GM19023 (cell line): ENCODE measurements around the gene YOD1.

Experiments used
- ATAC-seq: cut with Tn5 transposase; IDR thresholded peaks from one replicate; pipeline ENCODE4 v1.9.1; 2021; ENCODE audit warnings: mild to moderate bottlenecking, moderate library complexity; ENCODE audit not compliant: unreplicated experiment

The YOD1 gene

DNA sequence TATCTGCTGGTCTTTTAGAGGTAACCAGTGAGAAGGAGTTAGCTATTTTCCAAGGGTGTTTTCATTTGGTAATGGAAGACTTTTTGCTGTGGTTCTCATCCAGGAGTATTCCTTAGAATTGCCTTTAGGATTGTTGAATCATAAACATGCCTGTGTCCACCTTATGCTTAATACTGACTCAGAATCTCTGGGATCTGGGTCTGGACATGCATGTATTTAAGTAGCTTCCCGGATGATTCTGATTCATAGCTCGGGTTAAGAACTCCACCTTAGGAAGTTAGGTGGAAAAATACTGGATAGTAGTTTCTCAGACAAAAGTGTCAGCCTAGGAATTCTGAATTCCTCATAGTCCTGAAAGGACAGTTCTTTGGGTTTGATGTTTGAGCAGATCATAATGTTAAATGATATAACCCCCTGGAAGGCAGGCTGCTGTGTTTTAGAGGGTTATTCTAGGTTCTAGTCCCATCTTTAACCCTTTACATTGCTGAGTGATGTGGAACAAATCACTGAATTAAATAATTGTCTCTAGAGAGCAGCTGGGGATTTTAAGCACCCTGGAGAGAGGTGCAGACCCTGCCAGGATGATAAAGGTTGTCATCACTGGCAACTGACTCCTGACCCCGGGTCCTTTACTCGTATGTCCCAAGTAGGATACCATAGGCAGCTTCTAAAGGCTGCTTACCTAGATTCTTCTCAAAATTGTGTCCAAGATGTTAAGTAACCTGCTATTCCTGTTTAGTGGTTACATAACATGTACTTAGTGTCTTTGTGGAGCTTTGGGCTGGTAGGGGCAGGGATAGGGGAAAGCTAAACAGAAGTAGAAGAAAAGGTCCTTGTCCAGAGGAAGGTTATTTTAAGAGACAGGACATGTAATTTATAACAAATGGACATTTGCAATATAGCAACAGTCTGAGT lies 23.2 kb upstream of the YOD1 start:
- no peak for ATAC-seq

DNA sequence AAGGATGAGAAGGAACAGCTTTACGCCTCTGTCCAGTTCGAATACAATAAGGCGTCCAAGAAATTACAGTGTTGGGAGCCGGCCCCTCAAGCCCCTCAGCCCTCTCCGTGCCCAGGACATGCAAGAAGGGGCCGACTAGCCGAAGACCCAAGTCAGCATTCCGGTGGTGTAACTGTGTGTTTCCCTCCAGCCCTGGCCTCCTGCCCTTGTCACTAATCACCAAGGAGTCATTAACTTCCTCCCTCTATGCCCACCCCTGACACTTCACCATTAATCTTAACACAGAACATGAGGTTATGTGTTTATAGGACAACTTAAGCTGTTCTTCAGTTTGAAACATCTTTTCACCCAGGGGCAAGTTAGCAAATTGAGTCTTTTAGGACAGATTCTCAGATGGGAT lies 21.2 kb upstream of the YOD1 start:
- ATAC-seq, result no peak

DNA sequence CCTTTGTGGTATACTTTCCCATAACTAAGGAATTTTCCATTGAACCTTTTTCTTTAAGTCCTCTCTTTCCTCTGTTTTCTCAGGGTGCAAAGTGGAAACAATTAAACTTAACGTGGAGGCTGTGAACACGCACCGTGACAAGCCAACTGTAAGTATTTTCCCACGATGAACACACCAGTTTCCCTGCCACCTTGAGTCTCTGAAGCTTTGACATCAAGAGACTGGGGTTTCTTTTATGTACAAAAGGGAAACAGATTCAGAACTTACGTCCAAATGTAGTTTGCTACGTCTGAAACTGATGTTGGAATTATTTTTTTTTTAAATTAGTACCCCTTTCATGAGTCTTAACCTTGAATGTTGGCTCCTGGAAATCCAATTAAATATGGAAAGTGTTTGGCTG lies 20.4 kb upstream of the YOD1 start:
- no peak for ATAC-seq

DNA sequence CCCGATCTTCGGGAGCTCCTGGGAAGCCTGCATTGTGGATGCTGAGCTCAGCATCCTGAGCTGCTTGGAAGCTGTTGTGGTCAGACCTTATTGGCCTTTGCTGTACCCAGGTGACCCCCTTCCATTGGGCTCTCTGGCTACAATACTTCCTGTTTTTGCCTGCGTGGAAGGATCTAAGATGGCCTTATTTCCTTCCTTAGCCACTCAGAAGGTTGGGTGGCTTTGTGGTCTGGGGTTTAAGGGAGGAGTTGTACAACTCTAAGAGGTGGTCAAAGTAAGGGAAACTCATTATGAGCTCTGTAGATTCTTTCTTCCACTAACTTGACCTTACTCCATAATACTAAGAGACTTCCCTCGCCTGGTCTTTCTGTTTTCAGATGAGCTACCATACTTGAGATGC lies 19.8 kb upstream of the YOD1 start:
- ATAC-seq, result no peak

DNA sequence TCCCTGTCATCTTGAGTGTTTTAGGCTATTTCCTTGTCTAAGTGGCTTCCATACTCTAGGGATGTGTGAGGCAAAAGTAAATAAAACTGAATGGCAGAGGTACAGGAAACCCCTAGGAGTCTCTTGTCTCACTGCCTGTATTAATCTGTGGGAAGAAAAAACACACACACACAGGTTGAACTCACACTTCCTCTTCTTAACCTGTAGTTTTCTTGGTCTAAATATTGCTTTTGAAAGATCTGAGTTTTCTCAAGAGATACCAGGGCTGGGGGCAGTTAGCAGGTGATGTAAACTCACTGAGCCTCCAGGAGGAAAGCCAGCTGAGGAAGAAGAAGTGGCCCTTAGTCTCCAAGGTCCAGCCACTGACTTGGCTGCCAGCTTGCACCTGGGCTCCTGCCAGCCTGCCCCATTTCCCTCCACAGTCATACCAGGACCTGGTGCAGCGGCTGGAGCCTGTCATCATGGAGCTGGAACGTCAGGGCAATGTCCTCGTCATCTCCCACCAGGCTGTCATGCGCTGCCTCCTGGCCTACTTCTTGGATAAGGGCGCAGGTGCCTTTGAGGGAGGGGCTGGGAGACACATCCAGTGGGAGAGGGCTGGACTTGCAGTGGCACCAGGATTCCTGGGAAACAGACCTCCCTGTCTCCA lies 19.0 kb upstream of the YOD1 start:
- no peak for ATAC-seq

DNA sequence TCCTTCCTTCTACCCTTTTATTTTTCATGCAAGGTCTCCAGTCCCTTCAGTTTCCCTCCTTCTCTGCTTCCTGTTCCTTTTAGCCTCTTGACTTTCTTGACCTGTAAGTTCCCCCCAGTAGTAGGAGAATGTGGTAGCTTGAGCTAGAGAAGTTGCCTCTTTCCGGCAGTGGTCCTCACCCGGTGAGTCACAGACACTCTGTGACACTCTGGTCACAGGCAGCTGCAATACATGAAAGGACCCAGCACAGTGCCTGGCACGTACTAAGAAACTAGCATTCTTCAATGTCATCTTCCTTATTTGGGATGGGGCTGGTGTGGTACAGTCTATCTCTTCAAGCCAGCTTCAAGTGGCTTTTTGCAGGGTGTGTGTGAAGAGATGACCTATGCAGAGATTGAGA lies 18.1 kb upstream of the YOD1 start:
- no peak for ATAC-seq

DNA sequence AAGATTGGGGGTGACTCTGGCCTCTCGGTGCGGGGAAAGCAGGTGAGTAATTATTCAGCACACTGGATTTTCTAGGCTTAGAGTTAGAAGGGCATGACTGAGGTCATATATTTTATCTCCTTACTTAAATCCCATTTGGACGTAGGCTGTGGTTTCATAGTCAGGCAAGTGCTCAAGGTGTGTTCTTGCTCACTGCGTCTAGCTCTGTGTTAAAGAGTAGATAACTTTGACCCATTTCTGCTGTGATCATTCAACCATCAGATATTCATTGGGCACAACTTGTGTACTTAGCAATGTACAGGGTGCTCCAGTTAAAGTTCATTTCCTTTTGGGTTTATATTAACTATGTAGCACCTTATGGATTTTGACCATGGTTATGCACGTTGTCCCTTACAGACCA lies 16.7 kb upstream of the YOD1 start:
- ATAC-seq, result no peak

DNA sequence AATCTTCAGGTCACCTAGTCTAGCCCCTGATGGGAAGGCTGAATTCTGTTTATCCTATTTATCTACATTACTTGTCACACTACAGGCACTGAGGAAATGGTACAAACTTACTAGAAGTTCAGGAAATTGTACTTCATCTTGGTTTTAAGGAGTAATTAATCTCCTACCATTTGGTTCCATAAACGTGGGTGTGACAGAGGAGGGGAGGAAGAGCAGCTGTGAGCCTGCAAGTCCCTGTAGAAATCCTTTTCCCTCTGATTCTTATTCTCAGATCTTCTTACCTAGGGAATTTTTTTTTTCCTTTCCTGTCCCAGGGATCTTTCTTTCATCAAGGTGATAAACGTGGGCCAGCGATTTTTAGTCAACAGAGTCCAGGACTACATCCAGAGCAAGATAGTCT lies 16.2 kb upstream of the YOD1 start:
- no peak for ATAC-seq

DNA sequence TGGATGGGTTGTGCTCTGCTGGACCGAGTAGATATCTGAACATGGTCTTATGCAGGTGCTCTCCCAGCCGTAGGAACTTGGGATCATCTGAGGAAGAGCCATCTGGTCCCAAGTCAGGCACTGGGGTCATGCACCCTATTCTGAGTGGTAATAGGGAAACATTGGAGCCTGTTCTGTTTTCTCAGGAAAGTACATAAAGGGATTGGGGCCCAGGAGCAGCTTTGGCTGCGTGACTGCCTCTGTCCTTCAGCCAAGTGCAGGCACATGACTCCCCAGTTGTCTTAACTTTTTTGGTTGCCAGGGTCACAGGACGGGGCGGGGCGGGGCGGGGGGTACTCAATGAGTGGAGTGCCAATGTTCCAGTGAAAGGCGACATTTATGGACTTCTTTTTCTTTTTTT lies 13.6 kb upstream of the YOD1 start:
- no peak for ATAC-seq

DNA sequence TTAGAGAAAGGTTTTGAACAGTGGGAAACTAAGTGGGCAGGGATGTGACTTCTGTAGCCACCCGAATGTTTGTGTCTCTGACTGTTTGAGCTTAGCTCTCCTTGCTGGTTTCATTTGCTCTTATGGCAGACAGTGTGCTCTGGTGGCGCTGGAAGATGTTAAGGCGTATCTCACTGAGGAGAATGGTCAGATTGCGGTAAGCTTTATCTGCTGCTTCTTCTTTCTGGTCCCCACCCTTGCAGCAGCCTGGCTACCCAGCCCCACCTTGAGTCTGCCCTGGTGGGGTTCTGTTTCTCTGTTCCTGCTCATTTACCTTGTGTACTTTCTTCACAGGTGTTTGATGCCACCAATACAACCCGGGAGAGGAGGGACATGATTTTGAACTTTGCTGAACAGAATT lies 12.0 kb upstream of the YOD1 start:
- no peak for ATAC-seq

DNA sequence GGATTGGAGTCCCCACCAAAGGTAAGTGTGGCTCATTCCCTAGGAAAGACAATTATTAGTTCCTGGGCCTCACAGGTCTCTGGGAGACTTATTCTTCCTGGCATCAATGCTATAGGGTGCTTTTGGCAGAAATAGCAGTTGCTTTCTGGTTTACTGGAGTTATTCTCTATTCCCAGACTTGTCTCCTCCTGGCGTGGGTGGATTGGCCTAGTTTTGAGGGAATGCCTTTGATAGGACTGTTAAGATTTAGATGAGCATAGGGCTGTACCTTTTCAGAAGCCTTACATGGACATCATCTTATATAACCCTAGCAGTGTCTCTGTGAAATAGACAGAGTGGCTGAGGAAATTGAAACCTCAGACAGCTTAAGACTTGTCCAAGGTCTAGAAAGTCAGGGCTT lies 11.1 kb upstream of the YOD1 start:
- no peak for ATAC-seq

DNA sequence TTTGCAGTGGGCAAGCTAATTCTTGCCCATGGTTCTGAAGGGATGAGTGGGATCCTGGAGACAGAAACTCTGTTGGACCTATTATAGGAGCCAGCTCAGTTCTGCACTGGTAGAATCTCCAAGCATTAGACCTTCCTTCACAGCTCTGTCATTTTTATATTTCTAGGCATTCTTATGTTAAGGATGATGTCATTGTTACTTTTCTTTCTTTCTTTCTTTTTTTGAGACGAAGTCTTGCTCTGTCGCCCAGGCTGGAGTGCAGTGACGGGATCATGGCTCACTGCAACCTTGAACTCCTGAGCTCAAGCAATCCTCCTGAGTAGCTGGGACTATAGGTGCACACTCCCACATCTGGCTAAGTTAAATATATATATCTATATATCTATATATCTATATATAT lies 9.6 kb upstream of the YOD1 start:
- ATAC-seq, result no peak

DNA sequence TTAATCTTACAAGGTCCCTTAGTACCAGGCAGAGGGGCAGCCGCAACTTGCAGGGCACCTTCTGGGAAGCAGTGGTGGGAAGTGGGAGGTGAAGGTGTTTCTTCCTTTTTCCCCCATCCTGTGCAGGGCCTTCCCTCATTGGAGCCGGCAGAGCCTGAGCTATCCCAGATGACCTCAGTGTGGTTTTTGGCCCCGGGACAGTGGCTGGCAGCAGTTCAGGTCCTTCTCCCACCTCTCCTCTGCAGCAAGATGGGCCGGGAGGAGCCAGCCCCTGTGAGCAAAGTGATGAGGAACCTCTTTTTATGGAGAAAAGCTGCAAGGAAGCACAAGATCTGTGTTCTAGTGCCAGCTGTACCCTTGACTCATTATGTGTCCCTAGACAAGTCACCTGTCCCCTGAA lies 8.9 kb upstream of the YOD1 start:
- no peak for ATAC-seq

DNA sequence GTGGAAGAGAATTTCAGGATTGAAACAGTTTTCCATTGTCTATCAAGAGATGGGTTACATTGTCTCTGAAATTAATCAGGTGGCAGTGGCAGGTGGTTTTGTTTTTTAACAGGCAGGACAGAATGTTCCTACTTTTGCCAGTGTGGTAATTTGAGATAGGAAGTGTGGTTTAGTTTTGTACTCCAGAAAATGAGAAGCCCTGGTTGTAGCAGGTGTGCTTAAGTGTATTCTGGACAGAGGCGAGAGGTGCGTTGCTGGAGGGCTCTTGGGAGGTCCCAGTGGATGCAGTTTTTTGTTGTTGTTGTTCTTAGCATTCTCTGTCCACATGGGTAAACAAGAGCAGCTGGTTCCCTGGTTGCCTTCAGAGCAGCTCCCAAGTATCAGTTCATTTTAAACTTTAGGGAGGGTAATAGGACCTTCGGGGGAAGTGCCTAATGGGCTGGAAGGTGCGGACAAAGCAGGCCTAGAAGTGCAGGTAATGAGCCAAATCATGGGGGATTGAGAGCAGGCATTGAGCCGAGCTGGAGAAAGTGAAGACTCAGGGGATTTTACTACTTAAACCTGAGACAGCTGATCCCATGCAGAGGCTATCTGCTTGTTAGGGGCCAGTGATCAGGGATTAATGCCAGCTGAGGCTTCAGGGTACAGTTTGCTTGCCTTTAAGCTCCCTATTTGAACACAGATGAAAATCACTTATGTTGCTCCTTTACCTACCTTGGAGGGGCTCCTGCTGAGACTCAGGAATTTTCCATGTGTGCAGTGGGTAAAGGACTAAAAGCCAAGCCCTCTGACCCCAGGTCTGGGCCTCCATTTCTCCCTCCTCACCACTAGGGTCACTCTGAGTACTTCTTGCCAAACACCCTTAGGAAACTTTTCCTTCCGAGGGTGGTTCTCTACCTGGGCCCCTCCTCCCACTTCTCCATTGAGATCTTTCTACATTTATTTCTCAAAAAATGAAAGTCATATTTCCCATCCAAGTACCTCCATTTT lies 8.2 kb upstream of the YOD1 start:
- ATAC-seq, result no peak

DNA sequence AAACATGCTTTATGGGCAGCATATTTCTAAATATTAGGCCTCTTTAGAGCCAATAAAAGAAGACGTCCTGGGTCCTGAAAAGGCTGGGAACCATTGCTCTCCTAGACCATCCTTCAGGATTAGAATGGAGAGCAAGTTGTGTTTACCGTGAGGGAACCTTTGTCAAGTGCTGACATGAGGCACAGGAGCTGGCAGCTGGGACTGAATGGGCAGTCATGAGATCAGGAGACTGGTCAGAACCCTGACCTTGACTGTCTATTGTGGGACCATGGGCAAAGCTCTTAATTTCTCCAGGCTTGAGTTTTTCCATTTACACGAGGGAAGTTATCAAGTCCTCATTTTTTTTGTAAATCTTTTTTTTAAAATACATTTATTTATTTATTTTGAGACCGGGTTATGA lies 7.2 kb upstream of the YOD1 start:
- ATAC-seq, result no peak

DNA sequence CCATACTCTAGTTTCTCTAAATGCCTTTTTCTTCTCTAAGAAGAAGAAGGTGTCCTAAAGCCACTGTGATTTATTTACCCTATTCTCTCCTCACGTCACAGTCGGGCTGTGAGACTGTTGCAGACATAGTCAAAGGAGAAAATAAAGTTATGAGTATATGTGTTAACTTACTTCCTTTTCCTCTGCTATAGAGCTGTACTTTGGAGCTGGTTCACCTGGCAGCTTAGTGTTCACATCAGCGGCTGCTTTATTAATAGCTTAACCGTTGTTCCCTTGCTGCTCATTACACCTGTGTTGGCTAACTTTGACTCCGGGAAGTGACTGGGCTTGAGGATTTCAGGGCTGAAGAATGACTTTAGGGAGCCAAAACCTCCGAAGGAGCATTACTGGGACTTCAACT lies 5.7 kb upstream of the YOD1 start:
- ATAC-seq, result no peak

DNA sequence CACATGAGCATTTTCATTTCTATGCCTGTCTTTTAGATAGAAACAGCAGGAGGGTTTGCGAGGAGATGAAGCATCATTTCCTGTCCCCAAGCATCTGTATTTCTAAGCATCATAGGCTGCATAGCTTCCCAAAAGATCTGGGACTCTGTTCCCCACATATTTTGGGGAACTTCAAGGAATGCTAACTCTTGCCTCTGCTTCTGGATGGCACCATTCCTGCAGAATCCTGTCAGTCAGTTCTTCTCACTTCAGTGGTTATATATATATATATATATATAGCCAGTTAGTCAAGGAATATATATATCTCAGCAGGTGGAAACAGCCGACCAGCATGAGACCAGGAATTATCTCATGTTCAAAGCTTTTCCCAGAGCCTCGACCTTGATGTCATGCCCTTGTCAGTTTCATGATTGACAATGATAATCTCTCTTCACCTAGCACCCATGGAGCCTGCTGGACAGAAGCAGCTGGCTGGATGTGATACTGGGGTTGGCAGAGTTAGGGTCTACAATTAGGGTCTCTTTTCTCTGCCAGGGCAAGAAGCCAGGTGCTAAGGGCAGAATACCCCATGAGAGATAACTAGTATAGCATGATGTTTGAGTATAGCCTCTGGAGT lies 4.5 kb upstream of the YOD1 start:
- no peak for ATAC-seq

DNA sequence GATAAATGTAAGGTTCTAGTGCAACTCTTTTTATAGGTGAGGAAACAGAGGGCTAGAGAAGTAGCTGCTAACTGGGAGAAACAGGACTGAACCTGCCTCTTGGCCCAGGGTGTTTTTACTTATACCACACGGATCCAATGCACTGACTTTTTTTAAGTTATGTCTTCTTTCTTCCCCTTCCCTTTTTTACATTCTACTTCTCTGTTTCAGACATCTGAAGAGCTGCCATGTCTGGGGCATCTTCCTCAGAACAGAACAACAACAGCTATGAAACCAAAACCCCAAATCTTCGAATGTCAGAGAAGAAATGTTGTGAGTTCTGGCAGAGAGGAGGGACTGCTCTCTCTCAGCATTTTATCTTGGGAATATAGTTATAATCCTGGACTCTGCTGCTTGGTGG lies 3.5 kb upstream of the YOD1 start:
- ATAC-seq, result no peak

DNA sequence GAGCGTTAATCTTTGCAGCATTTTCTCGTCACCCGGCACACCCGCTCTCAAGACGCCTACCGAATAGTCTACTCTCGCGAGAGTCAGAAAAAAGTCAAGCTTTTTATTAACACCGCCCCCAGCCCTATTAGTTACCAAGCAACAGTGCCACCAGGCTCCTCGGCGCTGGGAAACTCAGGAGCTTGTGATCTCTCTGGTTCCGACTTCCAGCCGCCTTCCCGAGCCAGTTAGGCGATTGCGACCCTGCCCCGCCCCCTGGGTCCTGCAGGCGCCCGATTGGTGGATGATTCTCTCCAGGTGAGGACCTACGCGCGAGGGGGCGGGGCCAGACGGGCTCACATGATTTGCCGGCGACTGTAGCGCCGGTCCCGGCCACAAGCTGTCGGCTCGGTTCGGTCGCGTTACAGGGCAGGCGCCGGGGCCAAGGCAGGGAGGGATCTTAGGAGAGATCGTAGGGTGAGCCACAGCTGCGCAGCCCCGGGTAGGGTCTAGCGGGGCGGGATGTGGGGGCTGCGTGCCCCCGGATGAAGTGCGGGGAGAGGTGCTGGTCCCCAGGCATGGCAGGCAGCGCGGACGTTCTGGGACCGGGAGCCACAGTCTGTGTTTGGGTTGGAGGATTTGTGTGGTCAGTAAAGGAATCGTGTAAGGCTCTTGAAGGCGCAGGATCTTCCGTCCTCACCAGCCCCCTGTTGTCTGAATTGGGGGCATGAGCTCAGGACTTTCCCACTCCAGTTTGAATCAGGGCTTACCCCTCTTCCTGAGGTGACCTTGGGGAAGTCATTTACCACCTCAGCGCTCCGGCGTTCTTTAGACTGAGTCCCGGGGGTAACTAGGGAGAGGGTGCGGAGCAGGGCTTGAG lies 2.1 kb upstream of the YOD1 start, which contains the start of gene PFKFB2:
Gene PFKFB2, plus strand, starts transcription at position 365 of the 859 bp plus-strand sequence. CDS start 1,443 bp downstream, outside the sequence.
- ATAC-seq, result peak; percentile 86
